ENCODE data around the gene ANGPT4.

The ANGPT4 gene

DNA sequence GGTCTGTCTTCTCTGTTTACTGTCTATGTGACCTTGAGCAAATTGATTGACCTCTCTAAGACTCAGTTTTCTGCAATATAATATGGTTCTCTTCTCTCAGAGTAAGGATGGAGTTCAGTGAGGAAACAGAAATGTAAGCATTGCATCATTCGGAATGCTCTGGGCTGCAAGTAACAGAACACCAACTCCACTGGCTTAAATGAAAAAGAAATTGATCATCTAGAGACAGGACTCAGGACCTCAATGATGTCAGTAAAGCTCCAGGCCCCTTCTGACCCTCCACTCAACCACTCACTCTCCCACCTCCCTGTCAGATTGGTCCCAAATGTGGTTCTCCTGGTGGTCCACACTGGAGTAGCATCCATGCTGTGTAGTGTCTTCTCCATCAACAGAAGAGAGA is 50.7 kb downstream of the ANGPT4 start:
- no peak for TF ChIP-seq CTCF (IDR thresholded peaks at IDR 0.05; ENCODE audit: extremely low read depth, insufficient read depth, missing control alignments)
- in situ Hi-C loops (cut with MboI; ENCODE audit: low pct_unique_long_range_greater_than_20kb, low sequenced_read_pairs, unreplicated experiment) = no loop called here
- no peak for DNase-seq (ENCODE audit: low spot score)

GRCh38 chr20:860891-861290 is 55.2 kb downstream of the ANGPT4 start:
- no peak for TF ChIP-seq CTCF (IDR thresholded peaks at IDR 0.05; ENCODE audit: extremely low read depth, insufficient read depth, missing control alignments)
- in situ Hi-C loops (cut with MboI; ENCODE audit: low pct_unique_long_range_greater_than_20kb, low sequenced_read_pairs, unreplicated experiment) = no loop called here
- DNase-seq (ENCODE audit: low spot score) = no peak

- TF ChIP-seq CTCF (IDR thresholded peaks at IDR 0.05; ENCODE audit: extremely low read depth, insufficient read depth, missing control alignments) = no peak
- DNase-seq (ENCODE audit: low spot score) = no peak
- in situ Hi-C loops (cut with MboI; ENCODE audit: low pct_unique_long_range_greater_than_20kb, low sequenced_read_pairs, unreplicated experiment) = no loop called here
Measured at GRCh38 chr20:859751-860231, 56.3 kb downstream of the ANGPT4 start.

DNA sequence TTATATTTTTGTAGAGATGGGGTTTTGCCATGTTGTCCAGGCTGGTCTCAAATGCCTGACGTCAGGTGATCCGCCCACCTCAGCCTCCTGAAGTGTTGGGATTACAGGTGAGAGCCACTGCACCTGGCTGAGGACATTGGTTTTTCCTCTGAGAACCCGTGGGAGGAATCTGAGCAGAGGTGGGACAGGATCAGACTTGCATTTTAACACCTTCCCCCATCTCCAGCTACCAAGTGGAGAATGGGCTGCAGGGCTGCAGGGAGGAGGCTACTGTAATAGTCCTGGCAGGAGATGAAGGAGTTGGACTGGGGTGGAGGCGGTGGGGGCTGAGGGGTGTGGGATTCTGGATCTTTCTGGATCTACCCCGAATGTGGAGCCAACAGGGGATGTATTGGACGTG is 58.1 kb downstream of the ANGPT4 start:
- TF ChIP-seq CTCF (IDR thresholded peaks at IDR 0.05; ENCODE audit: extremely low read depth, insufficient read depth, missing control alignments) = no peak
- DNase-seq (ENCODE audit: low spot score) = no peak
- in situ Hi-C loops (cut with MboI; ENCODE audit: low pct_unique_long_range_greater_than_20kb, low sequenced_read_pairs, unreplicated experiment) = no loop called here

DNA sequence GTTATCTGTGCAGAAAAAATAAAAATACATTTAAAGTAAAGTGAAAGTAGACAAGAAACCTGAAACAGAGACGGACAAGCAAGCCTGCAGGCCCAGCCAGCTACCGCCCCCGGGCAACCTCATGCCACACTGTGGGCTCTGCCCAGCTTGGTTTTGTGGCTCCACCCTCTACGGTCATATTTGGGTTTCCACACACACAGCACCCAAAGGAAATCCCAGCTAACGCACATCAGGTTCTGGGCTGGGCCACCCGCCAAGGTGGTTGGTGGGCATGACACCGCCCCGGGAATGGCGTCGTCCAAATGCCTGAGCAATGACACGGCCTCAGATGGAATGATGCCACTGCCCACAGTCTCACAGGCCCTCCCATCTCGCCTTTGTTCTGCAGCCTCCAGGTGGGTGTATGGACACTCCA is 59.8 kb downstream of the ANGPT4 start:
- no peak for TF ChIP-seq CTCF (IDR thresholded peaks at IDR 0.05; ENCODE audit: extremely low read depth, insufficient read depth, missing control alignments)
- DNase-seq (ENCODE audit: low spot score) = no peak
- in situ Hi-C loops (cut with MboI; ENCODE audit: low pct_unique_long_range_greater_than_20kb, low sequenced_read_pairs, unreplicated experiment) = no loop called here

- in situ Hi-C loops (cut with MboI; ENCODE audit: low pct_unique_long_range_greater_than_20kb, low sequenced_read_pairs, unreplicated experiment) = no loop called here
- TF ChIP-seq CTCF (IDR thresholded peaks at IDR 0.05; ENCODE audit: extremely low read depth, insufficient read depth, missing control alignments) = no peak
- DNase-seq (ENCODE audit: low spot score) = no peak
Measured at GRCh38 chr20:855466-856360, 60.4 kb downstream of the ANGPT4 start.
